Left hindlimb (tissue), 1 donor: ENCODE measurements around the gene TSPYL4.

ENCODE experiments used
- DNase-seq: peaks from one replicate; pipeline ENCODE4 v3.0.0-alpha.2; 2018

The TSPYL4 gene

GRCh38 chr6:116268589-116269293, 14.9 kb upstream of the TSPYL4 start:
- DNase-seq: no peak

- DNase-seq: no peak
Measured at GRCh38 chr6:116267836-116268588, 14.1 kb upstream of the TSPYL4 start.

GRCh38 chr6:116266803-116267202, 12.9 kb upstream of the TSPYL4 start:
- no peak for DNase-seq

- DNase-seq: peak; percentile 39
Measured at GRCh38 chr6:116265041-116265829, 11.4 kb upstream of the TSPYL4 start.

- no peak for DNase-seq
Measured at GRCh38 chr6:116263353-116263752, 9.5 kb upstream of the TSPYL4 start.

GRCh38 chr6:116258520-116258919, 4.6 kb upstream of the TSPYL4 start:
- DNase-seq: no peak

- DNase-seq: no peak
Measured at GRCh38 chr6:116256694-116257093, 2.8 kb upstream of the TSPYL4 start.

- no peak for DNase-seq
Measured at GRCh38 chr6:116255246-116255800, 1.4 kb upstream of the TSPYL4 start.

GRCh38 chr6:116254297-116255056, 602 bp upstream of the TSPYL4 start:
- DNase-seq: no peak

GRCh38 chr6:116253188-116253504, 729 bp downstream of the TSPYL4 start:
- DNase-seq: no peak

GRCh38 chr6:116251568-116252384, 2.1 kb downstream of the TSPYL4 start:
- no peak for DNase-seq

GRCh38 chr6:116248577-116248976, 5.3 kb downstream of the TSPYL4 start:
- DNase-seq: no peak

- no peak for DNase-seq
Measured at GRCh38 chr6:116247285-116247684, 6.6 kb downstream of the TSPYL4 start.

- DNase-seq: no peak
Measured at GRCh38 chr6:116246089-116246488, 7.8 kb downstream of the TSPYL4 start.

GRCh38 chr6:116244284-116244683, 9.6 kb downstream of the TSPYL4 start:
- DNase-seq: no peak

GRCh38 chr6:116239856-116240255, 14.0 kb downstream of the TSPYL4 start:
- no peak for DNase-seq

- DNase-seq: no peak
Measured at GRCh38 chr6:116239256-116239655, 14.6 kb downstream of the TSPYL4 start.

GRCh38 chr6:116238083-116238482, 15.8 kb downstream of the TSPYL4 start:
- no peak for DNase-seq

- no peak for DNase-seq
Measured at GRCh38 chr6:116234689-116235088, 19.2 kb downstream of the TSPYL4 start.

- DNase-seq: peak; percentile 92
Measured at GRCh38 chr6:116229287-116229913, 24.5 kb downstream of the TSPYL4 start.

GRCh38 chr6:116223355-116223754, 30.5 kb downstream of the TSPYL4 start:
- no peak for DNase-seq
